NT2/D1 (cell line): ENCODE measurements around the gene KRTAP3-1.

Experiments used
- DNase-seq: peaks from one replicate; pipeline ENCODE4 v3.0.0-alpha.2; 2011; ENCODE audit warnings: low read depth, low spot score
- H3K27me3 ChIP-seq: 2 replicates; pipeline ENCODE4 v1.6.0; 2011; ENCODE audit warnings: mild to moderate bottlenecking; ENCODE audit not compliant: insufficient read length, insufficient read depth
- H3K36me3 ChIP-seq: 2 replicates; pipeline ENCODE4 v1.6.1; 2011; ENCODE audit warnings: mild to moderate bottlenecking, low read length, mixed read lengths; ENCODE audit not compliant: insufficient read depth, insufficient read length
- H3K4me1 ChIP-seq: 2 replicates; pipeline ENCODE4 v1.5.1; 2011; ENCODE audit not compliant: insufficient read depth, insufficient read length
- H3K4me3 ChIP-seq: 2 replicates; pipeline ENCODE4 v1.5.1; 2011; ENCODE audit warnings: low read depth; ENCODE audit not compliant: insufficient read length
- H3K9ac ChIP-seq: 2 replicates; pipeline ENCODE4 v1.6.0; 2011; ENCODE audit warnings: low read depth; ENCODE audit not compliant: insufficient read length
- H3K9me3 ChIP-seq: 2 replicates; pipeline ENCODE4 v1.5.1; 2011; ENCODE audit warnings: mild to moderate bottlenecking, low read length; ENCODE audit not compliant: insufficient read depth
- SUZ12 ChIP-seq: IDR thresholded peaks from 2 replicates; pipeline ENCODE4 v1.6.1; 2011; ENCODE audit not compliant: insufficient read length, insufficient read depth; ENCODE audit errors: extremely low read depth
- YY1 ChIP-seq: IDR thresholded peaks from 2 replicates; pipeline ENCODE4 v1.6.1; 2011; ENCODE audit not compliant: insufficient read length, insufficient read depth
- ZNF274 ChIP-seq: IDR thresholded peaks from 2 replicates; pipeline ENCODE4 v1.6.1; 2011; ENCODE audit warnings: mild to moderate bottlenecking, low read depth, low read length

The KRTAP3-1 gene

DNA sequence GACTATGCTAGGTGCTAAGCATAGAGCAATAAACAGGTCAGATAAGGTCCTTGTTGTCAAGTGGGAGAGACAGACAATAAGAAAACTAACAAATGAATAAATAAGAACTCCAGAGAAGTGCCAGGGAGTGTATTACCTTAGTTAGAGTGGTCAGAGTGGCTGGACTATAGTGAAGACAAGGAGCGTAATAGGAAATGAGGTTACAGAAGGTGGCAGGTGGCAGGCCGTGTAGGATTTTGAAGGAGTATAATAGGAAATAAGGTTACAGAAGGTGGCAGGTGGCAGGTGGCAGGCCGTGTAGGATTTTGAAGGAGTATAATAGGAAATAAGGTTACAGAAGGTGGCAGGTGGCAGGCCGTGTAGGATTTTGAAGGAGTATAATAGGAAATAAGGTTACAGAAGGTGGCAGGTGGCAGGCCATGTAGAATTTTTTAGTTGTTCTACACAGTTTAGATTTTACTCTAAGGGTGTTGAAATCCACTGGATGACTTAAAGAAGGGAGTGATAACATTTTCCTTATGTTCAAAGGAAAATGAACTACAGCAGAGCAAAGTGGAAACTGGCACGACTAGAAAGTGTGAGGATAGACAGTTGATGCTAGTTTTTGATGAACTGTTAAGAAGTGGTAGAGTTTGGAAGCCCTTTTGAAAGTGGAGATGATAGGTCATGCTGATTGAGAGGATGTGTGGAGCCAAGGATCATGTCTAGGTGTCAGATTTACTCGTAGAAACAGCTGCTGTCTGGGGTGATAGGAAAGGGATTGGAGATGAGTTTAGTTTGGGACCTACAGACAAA lies 3.6 kb upstream of the KRTAP3-1 start:
- H3K27me3 ChIP-seq, result no peaks in the 10 kb centered on the region
- DNase-seq, result no peak
- TF ChIP-seq YY1 (no peak), SUZ12 (no peak), ZNF274 (no peak)
- no peaks in the 10 kb centered on the region for H3K9me3 ChIP-seq
- H3K4me3 ChIP-seq, result no peak overlapping the region
- H3K4me1 ChIP-seq, result peaks cover 4% of the 10 kb centered on the region
- H3K9ac ChIP-seq, result no peak overlapping the region
- no peaks in the 10 kb centered on the region for H3K36me3 ChIP-seq

DNA sequence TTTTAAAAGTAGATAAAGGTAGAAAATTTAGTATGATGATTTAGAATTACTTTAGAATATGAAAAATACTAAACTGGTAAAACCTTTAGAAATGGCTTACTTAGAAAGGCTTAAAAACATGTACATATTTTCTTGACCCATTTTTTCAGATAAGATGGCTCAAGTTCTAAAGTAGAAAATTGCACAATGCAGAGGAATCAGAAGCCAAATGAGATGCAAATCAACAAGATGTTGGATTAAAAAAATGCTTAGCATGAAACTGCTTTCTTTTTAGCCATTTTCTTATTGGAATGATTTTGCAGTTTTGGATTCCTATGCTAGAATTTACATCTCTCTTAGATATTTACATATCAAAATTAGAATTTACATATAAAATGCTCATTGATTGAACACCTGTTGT lies 1.5 kb upstream of the KRTAP3-1 start:
- H3K27me3 ChIP-seq, result no peaks in the 10 kb centered on the region
- no peak overlapping the region for H3K9ac ChIP-seq
- no peaks in the 10 kb centered on the region for H3K36me3 ChIP-seq
- TF ChIP-seq YY1 (no peak), SUZ12 (no peak), ZNF274 (no peak)
- no peak for DNase-seq
- H3K4me3 ChIP-seq, result no peak overlapping the region
- peaks cover 4% of the 10 kb centered on the region for H3K4me1 ChIP-seq
- H3K9me3 ChIP-seq, result no peaks in the 10 kb centered on the region

DNA sequence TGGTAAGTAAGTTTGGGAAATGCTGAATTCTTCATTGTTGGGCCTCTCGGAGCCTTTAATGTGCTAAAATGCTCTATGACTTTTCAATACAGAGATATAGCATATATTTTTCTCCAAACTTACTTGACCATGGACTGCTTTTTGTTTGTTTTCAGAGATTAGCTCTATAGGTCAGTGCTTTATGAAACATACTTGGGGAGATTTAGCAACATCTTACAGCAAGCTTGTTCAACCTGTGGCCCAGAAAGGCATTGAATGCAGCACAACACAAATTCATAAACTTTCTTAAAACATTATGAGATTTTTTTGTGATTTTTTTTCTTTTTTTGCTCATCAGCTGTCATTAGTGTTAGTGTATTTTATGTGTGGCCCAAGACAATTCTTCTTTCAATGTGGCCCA lies 1.0 kb upstream of the KRTAP3-1 start:
- DNase-seq, result no peak
- no peaks in the 10 kb centered on the region for H3K36me3 ChIP-seq
- H3K27me3 ChIP-seq, result no peaks in the 10 kb centered on the region
- H3K4me1 ChIP-seq, result peaks cover 4% of the 10 kb centered on the region
- TF ChIP-seq ZNF274, result no peak
- TF ChIP-seq SUZ12, result no peak
- no peak for TF ChIP-seq YY1
- H3K4me3 ChIP-seq, result no peak overlapping the region
- H3K9ac ChIP-seq, result no peak overlapping the region
- no peaks in the 10 kb centered on the region for H3K9me3 ChIP-seq

DNA sequence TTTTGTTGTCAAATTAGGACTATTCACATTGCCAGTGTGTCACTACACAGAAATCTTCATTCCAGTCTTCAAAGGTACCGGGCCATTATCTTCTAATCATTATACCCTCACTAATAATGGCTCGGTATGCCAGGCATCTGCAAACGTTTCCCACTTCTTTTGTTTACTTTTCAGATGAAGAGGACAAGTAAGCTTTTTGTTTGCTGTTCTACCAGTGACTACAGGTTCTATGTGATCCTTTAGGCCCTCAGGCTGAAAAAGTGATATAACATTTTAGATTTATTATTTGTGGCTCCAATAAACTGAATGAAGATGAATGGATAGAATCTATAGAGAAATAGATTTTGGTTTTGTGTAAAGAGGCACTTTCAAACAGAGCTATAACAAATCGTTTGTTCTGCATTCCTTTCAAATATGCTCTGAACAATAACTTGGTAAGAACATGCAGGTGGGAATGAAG lies 403 bp upstream of the KRTAP3-1 start:
- H3K36me3 ChIP-seq, result no peaks in the 10 kb centered on the region
- no peaks in the 10 kb centered on the region for H3K9me3 ChIP-seq
- H3K4me3 ChIP-seq, result no peak overlapping the region
- peak; percentile 18 for DNase-seq
- TF ChIP-seq SUZ12 (no peak), ZNF274 (no peak), YY1 (no peak)
- no peak overlapping the region for H3K9ac ChIP-seq
- no peaks in the 10 kb centered on the region for H3K27me3 ChIP-seq
- H3K4me1 ChIP-seq, result peaks cover 4% of the 10 kb centered on the region

DNA sequence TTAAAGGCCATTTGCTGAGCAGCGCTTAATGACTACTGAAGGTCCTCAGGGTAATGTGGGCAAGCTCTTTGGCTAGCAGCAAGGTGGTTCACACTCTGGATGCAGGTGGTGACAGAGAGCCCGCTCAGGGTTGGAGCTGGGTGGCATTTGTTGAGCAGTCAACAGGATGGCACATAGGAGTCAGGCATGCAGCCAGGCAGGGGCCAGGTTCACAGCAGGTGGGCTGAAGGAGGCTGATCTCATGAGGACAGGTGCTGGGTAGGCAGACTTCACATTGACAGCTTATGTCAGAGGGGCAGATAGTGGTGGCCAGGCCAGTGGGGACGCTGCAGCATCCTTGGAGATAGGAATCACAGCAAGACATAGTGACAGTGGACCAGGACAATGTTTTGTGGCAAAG lies 4.5 kb downstream of the KRTAP3-1 start:
- Histone ChIP-seq H3K27me3 (no peaks in the 10 kb centered on the region), H3K36me3 (no peaks in the 10 kb centered on the region), H3K9ac (no peak overlapping the region), H3K4me1 (peaks cover 4% of the 10 kb centered on the region), H3K9me3 (no peaks in the 10 kb centered on the region), H3K4me3 (no peak overlapping the region)
- DNase-seq, result no peak
- TF ChIP-seq ZNF274 (no peak), SUZ12 (no peak), YY1 (no peak)

DNA sequence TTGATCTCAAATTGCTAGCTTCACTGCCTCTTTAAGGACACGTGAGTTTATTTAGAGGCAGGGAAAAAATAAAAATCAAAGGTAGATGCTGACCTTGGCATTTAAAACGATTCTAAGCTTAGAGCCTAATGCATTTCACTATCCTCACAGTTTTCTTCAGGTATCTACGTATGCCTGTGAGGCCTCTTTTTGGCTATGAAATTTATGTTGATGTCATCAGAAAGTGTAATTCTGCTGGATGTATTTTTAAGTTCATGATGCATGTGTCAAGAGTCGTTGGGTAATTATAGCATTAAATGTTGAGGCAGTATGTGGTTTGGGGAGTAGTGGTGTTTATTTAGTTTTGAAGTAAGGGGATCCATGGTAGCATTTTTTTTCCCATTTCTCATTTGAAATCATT lies 5.0 kb downstream of the KRTAP3-1 start:
- H3K4me1 ChIP-seq, result peaks cover 4% of the 10 kb centered on the region
- DNase-seq, result no peak
- H3K9ac ChIP-seq, result no peak overlapping the region

DNA sequence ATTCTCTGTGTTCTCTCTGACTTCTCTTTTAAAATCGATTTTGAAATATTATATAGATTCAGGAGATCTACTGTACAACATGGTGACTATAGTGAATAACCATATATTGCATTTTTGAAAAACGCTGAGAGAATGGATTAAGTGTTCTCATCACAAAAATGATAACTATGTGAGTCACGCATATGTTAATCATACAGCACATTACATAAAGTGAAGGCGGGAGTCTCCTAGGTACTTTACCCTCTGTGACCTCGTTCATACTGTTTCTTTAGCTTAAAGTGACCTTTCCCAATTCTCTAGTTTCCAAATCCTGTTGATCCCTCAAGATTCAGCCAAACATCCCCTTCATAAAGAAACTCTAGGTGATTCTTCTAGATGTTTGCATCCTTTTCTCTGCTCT lies 6.1 kb downstream of the KRTAP3-1 start:
- Histone ChIP-seq H3K4me1 (no peaks in the 10 kb centered on the region), H3K4me3 (no peak overlapping the region), H3K27me3 (no peaks in the 10 kb centered on the region), H3K9ac (no peak overlapping the region), H3K36me3 (no peaks in the 10 kb centered on the region), H3K9me3 (no peaks in the 10 kb centered on the region)
- TF ChIP-seq ZNF274 (no peak), YY1 (no peak), SUZ12 (no peak)
- DNase-seq, result no peak

More for the DNA sequence above, 5.0 kb downstream of the KRTAP3-1 start:
- no peaks in the 10 kb centered on the region for H3K36me3 ChIP-seq
- no peak overlapping the region for H3K4me3 ChIP-seq
- no peaks in the 10 kb centered on the region for H3K9me3 ChIP-seq
- no peak for TF ChIP-seq ZNF274
- TF ChIP-seq SUZ12, result no peak
- no peak for TF ChIP-seq YY1
- H3K27me3 ChIP-seq, result no peaks in the 10 kb centered on the region
